RWPE2 (cell line): ENCODE results near the gene LAMB2.

ENCODE experiments used
- ATAC-seq: fragments of 200-7000 bp; cut with Tn5 transposase; 3 replicates; pipeline ENCODE4 v1.9.1; 2021; ENCODE audit warnings: low read depth
- DNase-seq: peaks from one replicate; pipeline ENCODE4 v3.0.0-alpha.2; 2020; ENCODE audit warnings: low spot score
- H3K27ac ChIP-seq: fragments of 450-650 bp; 2 replicates; pipeline ENCODE4 v1.5.1; 2017; ENCODE audit warnings: mild to moderate bottlenecking; ENCODE audit not compliant: poor library complexity, severe bottlenecking
- H3K27me3 ChIP-seq: fragments of 250-450 bp; sonication (Bioruptor Pico); 2 replicates; pipeline ENCODE4 v1.5.1; 2021; ENCODE audit warnings: mild to moderate bottlenecking, moderate library complexity; ENCODE audit not compliant: insufficient read depth, poor library complexity, severe bottlenecking
- H3K36me3 ChIP-seq: fragments of 250-450 bp; sonication (Bioruptor Pico); 2 replicates; pipeline ENCODE4 v1.5.1; 2020; ENCODE audit warnings: low read depth, mild to moderate bottlenecking, moderate library complexity
- H3K4me1 ChIP-seq: fragments of 250-450 bp; sonication (Bioruptor Pico); 2 replicates; pipeline ENCODE4 v1.5.1; 2021; ENCODE audit warnings: mild to moderate bottlenecking, moderate library complexity; ENCODE audit not compliant: insufficient read depth, poor library complexity, severe bottlenecking
- H3K4me3 ChIP-seq: fragments of 250-450 bp; sonication (Bioruptor Pico); 2 replicates; pipeline ENCODE4 v1.5.1; 2021; ENCODE audit warnings: mild to moderate bottlenecking, moderate library complexity; ENCODE audit not compliant: severe bottlenecking
- H3K9me3 ChIP-seq: fragments of 250-450 bp; sonication (Bioruptor Pico); 2 replicates; pipeline ENCODE4 v1.5.1; 2021; ENCODE audit warnings: mild to moderate bottlenecking, moderate library complexity; ENCODE audit not compliant: severe bottlenecking
- TF ChIP-seq, protein P1 (sequence below): fragments of 450-650 bp; IDR thresholded peaks from one replicate; pipeline ENCODE4 v1.5.1; 2017; ENCODE audit warnings: mild to moderate bottlenecking, moderate library complexity; ENCODE audit not compliant: poor library complexity, severe bottlenecking

Gene LAMB2

GRCh38 chr3:49122022-49122421, 10.8 kb downstream of the LAMB2 start:
- H3K9me3 ChIP-seq: no peaks in the 10 kb centered on the region
- TF ChIP-seq, protein P1, sequence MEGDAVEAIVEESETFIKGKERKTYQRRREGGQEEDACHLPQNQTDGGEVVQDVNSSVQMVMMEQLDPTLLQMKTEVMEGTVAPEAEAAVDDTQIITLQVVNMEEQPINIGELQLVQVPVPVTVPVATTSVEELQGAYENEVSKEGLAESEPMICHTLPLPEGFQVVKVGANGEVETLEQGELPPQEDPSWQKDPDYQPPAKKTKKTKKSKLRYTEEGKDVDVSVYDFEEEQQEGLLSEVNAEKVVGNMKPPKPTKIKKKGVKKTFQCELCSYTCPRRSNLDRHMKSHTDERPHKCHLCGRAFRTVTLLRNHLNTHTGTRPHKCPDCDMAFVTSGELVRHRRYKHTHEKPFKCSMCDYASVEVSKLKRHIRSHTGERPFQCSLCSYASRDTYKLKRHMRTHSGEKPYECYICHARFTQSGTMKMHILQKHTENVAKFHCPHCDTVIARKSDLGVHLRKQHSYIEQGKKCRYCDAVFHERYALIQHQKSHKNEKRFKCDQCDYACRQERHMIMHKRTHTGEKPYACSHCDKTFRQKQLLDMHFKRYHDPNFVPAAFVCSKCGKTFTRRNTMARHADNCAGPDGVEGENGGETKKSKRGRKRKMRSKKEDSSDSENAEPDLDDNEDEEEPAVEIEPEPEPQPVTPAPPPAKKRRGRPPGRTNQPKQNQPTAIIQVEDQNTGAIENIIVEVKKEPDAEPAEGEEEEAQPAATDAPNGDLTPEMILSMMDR: no peak
- peaks cover 23% of the 10 kb centered on the region for H3K36me3 ChIP-seq
- no peak overlapping the region for H3K27ac ChIP-seq
- peaks cover 8% of the 10 kb centered on the region for H3K4me1 ChIP-seq
- H3K27me3 ChIP-seq: no peaks in the 10 kb centered on the region
- ATAC-seq (no peak), DNase-seq (no peak)
- H3K4me3 ChIP-seq: no peak overlapping the region

DNA sequence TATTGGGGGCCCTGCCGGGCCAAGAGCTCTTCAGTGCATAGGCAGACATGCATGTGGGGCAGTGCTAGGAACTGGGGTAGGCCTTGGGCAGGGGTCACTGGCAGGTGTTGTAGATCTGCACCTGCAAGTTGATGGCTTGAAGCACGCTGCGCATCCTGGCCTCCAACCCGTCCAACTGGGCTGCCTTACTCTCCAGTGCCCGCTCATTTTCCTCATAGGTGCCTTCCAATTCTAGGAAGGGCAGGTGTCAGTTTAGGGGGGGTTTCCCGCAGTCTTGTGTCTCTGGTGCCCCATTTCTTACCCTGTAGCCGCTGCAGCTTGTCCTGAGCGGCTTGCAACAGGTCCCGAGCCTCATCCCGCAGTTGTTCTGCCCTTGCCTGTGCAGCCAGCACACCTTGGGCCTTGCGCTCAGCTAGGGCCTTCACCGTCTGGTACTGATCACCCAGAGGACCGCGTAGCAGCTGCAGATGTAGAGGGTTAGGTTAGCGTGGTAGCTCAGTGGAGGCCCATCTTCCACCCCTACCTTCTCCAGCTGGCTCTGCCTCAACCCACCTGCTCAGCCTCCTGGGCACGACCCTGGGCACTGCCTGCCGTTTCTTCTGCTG, 11.6 kb downstream of the LAMB2 start:
- H3K27me3 ChIP-seq: no peaks in the 10 kb centered on the region
- H3K4me3 ChIP-seq: peak overlapping the region; percentile 78
- DNase-seq: no peak
- no peaks in the 10 kb centered on the region for H3K9me3 ChIP-seq
- H3K4me1 ChIP-seq: peaks cover 8% of the 10 kb centered on the region
- H3K27ac ChIP-seq: peak overlapping the region; percentile 62
- peak; percentile 2; the same call in 1 of the 3 replicates for ATAC-seq
- TF ChIP-seq, protein P1: no peak
- peaks cover 31% of the 10 kb centered on the region for H3K36me3 ChIP-seq

DNA sequence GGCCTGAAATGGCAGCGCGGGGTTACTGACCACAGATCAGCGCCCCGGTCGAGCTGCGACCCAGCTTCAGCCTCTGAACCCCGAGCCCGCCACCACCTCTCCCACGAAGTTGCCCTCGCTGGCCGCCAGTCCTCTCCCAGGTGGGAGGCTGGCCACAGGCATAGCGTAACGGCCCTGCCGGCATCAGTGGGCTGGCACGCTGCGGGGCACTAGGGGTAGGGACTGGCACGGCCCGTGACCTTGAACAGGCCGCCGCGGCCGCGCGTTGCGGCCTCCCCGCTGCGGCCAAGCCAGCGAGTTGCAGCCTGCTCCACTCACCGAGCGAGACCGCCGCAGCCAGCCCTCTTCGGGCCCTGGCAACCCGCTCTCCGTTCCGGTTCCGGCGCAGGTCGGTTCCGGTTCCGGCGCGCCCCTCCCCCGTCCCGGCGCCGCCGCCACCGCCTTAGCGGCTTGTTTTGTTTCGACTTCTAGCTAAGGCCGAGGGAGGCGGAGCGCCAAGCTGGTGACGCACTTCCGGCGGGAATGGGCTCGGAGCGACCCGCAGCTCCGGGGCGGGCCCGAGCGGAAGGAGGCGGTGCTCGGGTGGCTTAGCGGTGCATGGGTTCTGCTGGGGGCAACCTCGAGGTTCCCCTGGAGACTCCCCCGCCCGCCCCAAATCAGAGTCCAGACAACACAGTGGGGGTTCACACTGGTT, 12.3 kb downstream of the LAMB2 start, which contains the start of gene USP19:
Gene USP19, minus strand, starts transcription at position 386 of the 694 bp plus-strand sequence. CDS start 1,678 bp downstream, outside the sequence.
- TF ChIP-seq, protein P1: no peak
- Histone ChIP-seq H3K4me3 (peak within 1 kb of the TSS; percentile 78), H3K9me3 (no peaks in the 10 kb centered on the region), H3K4me1 (peaks cover 8% of the 10 kb centered on the region), H3K27me3 (no peaks in the 10 kb centered on the region), H3K27ac (peak within 1 kb of the TSS; percentile 62), H3K36me3 (peaks cover 38% of the 10 kb centered on the region)
- DNase-seq (peak; percentile 87), ATAC-seq (peak; percentile 91)

- peak overlapping the region; percentile 62 for H3K27ac ChIP-seq
- H3K9me3 ChIP-seq: no peaks in the 10 kb centered on the region
- H3K4me1 ChIP-seq: peaks cover 8% of the 10 kb centered on the region
- ATAC-seq: no peak
- peak overlapping the region; percentile 78 for H3K4me3 ChIP-seq
- peaks cover 43% of the 10 kb centered on the region for H3K36me3 ChIP-seq
- DNase-seq: no peak
- TF ChIP-seq, protein P1: no peak
- H3K27me3 ChIP-seq: no peaks in the 10 kb centered on the region
Measured at GRCh38 chr3:49120096-49120437, 12.8 kb downstream of the LAMB2 start.

DNA sequence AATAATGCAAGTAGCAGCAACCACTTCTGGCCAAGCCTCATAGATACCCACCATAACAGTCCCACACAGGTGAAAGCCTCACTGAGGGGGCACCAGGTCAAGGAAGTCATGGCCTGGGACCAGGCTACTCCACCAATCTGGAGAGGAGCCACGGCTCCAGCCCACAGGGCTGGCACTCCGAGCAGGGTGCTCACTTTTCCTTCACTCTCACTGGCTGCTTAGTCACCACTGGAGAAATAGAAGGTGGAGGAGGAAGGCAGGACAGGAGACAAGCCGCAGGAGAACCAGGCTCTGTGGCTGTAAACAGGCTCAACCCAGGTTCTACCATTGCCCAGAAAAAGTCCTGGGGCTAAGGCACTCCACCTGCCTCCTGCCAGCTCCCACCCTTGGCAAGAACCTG, 13.4 kb downstream of the LAMB2 start:
- no peak for DNase-seq
- peak overlapping the region; percentile 78 for H3K4me3 ChIP-seq
- no peaks in the 10 kb centered on the region for H3K9me3 ChIP-seq
- H3K36me3 ChIP-seq: peaks cover 49% of the 10 kb centered on the region
- TF ChIP-seq, protein P1: no peak
- no peak for ATAC-seq
- no peaks in the 10 kb centered on the region for H3K27me3 ChIP-seq
- H3K27ac ChIP-seq: peak overlapping the region; percentile 62
- peaks cover 8% of the 10 kb centered on the region for H3K4me1 ChIP-seq
